Suppressor macrophage treated with lipopolysaccharide for 4 hours (primary cell): Measurements from ENCODE around the gene DCAF10.
A peak's percentile ranks its signal among the peaks of the same experiment; 100 is the strongest.
"Not testable (repeated sequence)": the region's sequence is repeated elsewhere in the genome, so short reads cannot be mapped to it uniquely, and the experiment has no call there.

Experiments used
- DNase-seq: peaks from one replicate; pipeline ENCODE4 v3.0.0-alpha.2; 2020

DCAF10 gene

DNA sequence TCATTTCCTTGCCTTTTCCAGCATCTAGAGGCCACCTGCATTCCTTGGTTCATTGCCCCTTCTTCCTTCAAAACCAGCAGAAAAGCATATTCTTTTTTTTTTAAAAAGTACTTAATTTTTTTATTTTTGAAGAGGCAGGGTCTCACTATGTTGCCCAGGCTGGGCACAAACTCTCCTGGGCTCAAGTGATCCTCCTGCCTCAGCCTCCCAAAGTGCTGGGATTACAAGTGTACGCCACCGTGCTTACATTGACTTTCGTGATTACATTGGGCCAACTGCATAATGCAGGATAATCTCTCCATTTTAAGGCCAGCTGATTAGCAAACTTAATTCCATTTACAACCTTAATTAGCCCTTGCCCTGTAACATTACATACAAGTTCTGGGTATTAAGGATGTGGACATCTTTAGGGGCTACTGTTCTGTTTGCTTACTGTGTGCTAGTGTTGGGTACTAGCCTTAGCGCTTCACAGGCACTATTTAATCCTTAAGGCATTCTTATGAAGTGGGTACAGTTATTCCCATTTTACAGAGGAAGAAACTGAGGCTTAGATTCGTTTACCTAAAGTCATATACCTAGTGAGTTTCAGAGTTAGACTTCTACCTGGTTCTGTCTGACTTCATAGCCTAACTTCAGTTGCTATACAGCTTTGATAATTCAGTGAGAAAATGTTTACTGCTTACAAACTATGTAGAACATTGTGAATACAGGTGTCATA lies 69.6 kb downstream of the DCAF10 start:
- DNase-seq = no peak

DNA sequence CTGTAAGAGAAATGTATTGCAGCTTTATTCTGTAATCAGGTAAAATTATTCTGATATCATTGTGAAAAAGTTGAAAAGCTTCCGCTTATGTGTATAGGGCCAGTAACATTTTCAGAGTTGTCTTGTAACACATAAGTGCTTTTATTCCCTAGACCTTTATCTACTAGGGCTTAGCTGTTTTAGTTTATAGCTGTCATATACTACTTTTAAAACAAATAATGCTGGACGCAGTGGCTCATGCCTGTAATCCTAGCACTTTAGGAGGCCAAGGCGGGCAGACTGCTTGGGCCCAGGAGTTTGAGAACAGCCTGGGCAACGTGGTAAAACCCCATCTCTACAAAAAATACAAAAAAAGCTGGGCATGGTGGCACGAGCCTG lies 70.2 kb downstream of the DCAF10 start:
- DNase-seq = no peak

DNA sequence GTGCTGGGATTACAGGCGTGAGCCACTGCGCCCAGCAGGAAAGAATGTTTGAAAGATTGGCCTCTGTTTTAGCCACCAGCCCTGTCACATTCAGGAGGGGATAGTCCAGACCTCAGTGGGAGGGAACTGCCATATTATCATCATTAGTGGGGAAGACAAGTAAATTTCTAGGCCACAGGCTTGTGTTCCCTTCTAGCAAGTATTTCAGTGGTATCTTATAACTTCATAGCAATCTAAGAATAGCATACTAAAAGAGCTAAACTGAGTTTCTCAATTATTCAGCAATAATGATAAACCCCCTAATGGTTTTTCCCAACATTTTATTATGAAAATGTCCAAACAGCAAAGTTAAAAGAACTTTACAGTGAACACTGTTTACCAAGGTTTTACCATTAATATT lies 73.4 kb downstream of the DCAF10 start:
- no peak for DNase-seq

DNA sequence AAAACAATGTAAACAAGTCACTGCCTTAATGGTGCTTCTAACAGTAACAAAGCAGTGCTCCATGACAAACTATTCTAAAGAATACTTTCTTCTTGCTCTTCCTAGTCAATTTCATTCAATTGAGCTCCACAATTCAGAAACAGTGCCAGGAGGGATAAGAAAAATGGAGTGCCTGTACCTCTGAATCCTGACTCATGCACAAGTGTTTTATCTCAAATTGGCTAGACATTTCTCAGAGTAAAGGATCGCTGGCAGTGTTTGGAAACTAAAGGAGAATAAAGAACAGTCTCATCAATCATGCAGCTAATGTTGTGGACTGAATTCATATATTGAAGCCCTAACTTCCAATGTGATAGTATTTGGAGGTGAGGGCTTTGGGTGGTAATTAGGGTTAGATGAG lies 75.8 kb downstream of the DCAF10 start:
- no peak for DNase-seq

DNA sequence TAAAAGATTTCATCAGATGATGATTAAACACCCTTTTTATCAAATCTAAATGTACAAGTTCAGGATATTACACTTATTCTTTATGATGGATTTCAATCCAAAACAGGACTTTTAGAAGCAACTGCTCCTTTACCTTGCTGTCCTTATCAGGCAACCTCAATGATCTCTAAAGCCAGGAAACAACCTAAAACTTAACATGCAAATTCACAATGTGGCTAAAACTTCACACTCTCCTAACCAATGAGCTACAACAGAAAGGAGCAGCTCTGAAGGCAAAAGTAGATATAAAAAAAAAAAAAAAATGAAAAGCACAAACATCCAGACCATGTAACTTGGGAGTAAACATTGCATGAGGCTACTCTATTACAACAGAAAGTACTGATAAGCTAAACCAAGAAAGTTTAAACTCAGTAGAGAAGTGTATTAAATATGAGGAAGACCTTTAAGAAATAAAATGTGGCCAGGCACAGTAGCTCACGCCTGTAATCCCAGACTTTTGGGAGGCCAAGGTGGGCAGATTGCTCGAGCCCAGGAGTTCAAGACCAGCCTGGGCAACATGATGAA lies 80.4 kb downstream of the DCAF10 start:
- DNase-seq = no peak

DNA sequence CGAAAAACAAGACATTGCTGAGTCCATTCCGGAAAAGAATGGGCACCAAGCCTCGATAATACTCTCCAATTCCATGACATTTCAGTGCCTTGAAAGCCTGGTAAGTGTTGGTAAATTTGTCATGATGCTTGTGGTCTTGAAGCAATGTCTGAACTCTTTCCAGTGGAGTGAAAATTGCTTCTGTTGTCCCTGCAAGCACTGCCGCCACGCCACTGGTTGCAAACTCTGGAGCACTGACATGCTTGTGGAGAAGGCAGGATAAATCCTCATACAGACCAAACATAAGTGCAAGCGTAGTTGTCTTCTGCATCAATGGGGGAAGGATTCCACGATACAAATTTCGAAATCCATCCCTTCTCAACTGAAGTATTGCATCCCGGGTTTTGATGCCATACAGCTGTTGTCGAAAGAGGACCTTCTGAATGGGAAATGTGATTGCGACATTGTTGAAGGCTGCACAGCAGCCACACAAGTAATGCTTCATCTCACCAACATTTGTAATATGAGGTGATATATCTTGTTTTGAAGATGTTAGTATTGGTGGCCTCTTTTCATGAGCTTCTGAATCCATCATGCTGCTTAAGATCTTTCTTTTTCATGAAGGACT lies 87.5 kb downstream of the DCAF10 start:
- DNase-seq = peak; percentile 51

DNA sequence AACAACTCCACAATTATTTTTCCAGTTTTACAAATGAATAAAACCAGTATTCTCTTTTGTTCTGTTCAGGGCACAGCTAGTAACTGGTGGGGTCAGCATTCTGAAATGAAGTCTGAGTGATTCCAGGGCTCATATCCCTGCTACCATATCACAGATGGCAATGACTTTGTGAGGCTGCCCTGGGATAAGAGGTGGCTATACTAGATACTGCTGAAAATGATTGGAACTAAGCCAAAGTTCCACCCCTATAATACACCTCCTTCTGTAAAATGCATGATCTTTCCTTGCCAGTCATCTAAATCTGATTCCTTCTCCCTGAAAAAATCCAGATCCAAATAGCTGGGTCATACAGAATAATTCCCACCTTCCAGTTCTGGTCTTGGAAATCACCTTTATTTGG lies 88.9 kb downstream of the DCAF10 start:
- DNase-seq = no peak

DNA sequence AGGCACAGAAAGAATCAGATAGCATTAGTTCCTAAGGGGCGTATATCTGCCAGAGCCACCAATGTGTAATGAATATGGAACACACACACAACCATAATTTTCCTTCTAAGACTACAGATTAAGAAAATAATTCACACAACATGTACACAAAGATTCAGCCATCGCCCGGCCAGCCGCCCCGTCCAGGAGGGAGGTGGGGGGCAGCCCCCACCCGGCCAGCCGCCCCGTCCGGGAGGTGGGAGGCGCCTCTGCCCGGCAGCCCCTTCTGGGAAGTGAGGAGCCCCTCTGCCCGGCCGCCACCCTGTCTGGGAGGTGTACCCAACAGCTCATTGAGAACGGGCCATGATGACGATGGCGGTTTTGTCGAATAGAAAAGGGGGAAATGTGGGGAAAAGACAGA lies 90.4 kb downstream of the DCAF10 start:
- not testable (repeated sequence) for DNase-seq

DNA sequence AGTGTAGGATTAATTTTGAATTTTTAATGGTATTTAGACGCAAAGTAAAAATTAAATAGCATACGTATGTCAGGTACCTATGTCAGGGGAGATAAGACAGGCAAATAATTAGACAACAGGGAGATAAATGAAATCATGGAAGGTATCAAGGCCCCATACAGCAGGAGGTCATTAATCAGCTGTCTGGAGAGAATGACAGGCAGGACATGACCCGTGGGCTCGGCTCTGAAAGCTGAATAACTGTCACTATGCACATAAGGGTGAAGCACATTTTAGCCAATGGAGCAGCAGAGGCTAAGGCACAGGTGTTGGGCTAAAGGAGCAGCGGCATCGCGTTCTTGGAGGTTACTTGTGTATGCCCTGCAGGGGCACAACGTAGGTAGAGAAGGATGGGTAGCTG lies 91.5 kb downstream of the DCAF10 start:
- DNase-seq = no peak

DNA sequence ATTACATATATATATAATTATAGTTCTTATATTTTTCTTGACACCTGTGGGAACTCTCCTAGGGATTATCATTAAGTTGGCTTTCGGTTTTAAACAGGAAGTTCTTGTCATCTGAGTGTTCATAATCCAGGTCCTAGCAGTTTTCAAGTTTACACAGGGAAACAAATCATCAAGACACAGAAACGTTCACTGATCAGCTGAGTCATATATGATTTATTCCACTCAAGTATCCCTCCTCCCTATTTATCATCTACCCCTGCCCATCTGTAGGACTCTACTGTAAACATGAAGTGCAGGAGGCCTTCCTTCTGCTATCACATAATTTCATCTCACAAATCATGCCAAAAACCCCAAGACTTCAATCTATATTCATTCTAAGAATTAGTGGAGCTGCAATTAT lies 97.1 kb downstream of the DCAF10 start:
- DNase-seq = no peak

DNA sequence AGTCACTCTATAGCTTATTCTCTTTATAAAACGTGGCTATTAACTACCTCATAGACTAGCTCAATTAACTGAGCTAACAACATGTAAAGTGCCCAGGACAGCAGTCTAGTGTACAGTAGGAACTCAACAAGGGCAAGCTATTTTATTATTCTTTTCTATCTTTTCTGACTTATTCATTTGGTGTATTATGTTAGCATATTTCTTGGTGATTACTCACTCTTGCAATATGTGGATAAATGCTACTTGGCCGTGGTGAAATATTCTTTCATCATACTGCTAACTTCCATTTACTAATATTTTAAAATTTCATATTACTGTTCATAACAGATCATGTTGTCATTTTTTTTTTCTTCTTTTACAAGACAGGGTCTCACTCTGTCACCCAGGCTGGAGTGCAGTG lies 98.4 kb downstream of the DCAF10 start:
- no peak for DNase-seq

DNA sequence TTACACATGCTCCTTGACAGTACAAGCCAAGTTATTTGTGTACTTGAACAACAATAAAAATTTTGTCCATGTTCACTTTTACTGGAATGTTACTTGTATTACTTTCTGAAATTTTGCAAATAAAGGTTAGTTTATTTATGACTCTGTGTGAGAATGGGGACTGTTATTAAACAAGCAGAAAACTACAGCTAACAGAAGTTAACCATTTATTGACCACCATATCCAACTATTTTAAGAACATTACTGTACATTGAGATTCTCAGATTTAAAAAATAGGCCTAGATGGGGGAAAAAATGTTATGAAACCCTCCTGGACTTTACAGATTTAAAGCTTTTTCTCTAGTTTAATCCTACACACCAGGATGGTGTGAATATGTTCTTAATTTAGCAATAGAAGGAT lies 101.5 kb downstream of the DCAF10 start:
- no peak for DNase-seq

DNA sequence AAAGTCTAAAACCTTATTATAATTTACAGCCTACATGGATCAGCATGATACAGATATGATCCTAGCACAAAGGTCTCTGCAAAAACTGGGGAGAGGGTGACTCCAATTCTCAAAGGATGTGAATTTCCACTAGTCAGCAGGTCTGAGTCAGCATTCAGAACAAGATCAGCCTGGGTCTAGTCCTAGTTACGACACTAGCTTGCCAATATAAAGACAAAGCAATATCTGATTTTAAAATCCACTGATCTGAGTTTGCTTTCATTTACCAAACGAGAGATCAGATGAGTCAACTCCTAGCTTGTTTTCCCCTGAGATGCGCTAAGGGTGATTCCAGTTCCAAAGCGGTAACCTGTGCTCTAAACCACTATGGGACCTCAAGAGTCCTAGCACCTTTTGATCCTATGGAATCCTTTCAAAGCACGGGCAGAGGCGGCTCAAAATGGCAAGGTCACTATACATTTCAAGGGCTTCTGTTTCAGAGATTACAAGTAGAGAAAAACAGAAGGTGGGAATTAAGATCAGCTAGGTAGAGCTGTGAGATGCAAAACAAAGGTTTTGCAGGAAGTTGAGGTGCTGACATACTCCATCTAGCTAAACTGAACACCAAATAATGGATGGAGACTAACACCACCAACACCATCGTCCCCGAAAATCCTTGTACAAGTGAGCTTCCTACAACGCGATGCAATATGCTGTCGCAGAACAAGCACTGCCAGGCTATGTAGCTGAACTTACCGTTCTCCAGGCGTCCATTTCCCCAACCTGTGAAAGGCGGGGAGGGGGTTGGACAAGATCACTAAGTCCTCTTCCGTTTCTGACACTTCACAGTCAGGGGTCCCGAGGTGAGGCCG lies 102.4 kb downstream of the DCAF10 start:
- peak; percentile 43 for DNase-seq

DNA sequence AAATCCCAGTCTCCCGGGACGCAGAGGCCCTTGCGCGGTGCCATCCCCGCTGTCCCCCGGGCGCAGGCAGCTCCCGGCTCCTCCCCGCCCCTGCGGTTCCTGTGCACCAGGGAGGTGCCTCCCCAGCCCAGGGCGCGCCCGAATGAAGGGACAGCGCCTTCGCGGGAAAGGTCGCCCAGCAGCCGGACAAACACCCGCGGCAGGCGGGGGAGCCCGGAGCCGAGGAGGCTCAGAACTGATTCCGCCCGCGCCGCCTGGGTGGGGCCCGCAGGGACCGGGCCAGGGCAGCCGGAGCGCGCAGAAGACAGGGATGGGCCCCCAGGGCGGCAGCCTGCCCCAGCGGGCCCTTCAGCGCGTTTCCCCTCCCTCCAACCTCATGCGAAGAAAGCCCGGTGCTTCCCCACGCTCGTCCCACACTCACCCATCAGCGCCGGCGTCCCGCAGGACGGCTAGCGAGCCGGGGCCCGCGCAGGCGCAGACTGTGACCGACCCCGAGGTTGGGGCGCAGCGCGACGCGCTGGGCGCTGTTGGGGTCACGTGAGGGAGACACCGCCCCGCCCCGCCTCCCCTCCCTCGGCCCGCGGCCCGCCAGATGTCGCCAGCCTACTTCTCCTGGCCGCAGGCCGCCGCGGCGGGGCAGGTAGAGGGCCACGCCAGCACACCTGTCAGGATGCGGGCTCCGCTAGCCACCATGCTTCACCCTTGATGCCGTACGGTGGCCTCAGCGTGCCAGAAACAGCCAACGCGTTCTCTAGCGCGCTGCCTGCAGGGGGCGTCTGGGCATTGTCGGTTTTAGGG lies 103.2 kb downstream of the DCAF10 start, which contains the start of gene SLC25A51:
SLC25A51 (minus strand) TSS at position 481 of the 798 bp plus-strand sequence. CDS start 15,577 bp downstream, outside the sequence.
- DNase-seq = peak; percentile 94

DNA sequence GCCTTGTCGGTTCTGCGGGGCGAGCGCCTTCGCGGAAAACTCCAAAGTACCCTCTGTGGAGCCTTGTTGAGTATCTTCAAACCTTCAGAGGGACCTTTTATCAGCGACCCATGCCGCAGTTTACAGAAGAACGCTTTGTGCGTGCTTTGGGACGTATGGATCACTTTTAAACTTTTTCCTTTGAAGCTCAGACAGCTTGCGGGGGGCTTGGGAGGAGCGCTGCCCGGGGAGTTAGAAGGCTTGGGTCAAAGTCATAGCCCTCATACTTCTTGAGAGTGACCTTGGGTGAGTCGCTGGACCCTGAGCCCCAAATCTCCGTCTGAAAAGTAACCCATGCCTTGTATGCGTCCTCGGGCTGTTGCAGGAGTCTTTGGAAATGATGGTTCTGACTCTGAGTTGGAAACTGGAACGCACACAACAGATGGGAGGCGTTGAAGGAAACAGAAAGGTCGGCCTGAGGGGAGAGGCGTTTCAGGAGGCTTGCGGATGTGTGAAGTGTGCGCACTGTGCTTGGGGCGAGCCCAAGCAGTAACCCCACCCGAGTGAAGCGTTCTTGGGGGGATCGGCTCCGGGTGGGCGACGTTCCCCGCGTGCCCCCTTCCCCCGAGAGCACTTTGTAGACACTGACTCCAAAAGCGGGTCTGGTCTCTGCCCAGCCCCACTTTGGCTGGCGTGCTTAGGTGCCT lies 104.0 kb downstream of the DCAF10 start:
- DNase-seq = peak; percentile 19

DNA sequence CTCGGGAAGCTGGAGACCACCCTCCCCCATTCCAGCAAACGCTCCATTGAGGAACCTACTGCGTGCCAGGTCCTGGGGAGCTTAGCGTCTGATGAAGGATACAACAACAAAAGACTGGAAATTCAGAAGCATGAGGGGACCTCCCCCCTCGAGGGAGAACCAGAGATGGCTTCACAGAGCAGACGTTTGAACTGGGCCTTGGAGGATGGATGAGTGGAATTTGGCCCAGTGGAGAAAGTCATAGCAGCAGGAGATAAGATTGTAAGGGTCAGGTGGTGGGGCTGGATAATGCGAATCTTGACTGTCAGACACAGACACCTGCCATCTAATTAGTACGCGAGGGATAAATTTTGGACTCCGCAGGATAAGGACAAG lies 104.5 kb downstream of the DCAF10 start:
- no peak for DNase-seq

DNA sequence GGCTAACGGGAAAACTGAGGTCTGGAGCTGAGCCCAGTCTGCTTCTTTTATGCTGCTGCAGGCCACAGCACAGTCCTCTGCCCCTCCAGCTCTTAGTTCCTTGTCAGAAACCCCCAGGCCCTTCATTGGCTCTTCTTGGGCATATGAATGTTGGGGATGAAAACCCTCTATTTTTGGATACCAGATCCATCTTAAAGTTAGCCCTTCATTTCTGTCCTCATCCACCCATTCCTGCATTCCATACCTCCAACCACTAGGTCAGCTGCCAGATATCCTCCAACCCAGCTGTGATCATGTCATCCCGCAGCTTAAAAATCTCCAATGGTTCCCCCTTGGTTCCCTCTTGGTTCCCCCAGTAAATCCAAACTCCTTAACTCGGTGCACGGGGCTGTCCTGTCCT lies 105.2 kb downstream of the DCAF10 start:
- no peak for DNase-seq

DNA sequence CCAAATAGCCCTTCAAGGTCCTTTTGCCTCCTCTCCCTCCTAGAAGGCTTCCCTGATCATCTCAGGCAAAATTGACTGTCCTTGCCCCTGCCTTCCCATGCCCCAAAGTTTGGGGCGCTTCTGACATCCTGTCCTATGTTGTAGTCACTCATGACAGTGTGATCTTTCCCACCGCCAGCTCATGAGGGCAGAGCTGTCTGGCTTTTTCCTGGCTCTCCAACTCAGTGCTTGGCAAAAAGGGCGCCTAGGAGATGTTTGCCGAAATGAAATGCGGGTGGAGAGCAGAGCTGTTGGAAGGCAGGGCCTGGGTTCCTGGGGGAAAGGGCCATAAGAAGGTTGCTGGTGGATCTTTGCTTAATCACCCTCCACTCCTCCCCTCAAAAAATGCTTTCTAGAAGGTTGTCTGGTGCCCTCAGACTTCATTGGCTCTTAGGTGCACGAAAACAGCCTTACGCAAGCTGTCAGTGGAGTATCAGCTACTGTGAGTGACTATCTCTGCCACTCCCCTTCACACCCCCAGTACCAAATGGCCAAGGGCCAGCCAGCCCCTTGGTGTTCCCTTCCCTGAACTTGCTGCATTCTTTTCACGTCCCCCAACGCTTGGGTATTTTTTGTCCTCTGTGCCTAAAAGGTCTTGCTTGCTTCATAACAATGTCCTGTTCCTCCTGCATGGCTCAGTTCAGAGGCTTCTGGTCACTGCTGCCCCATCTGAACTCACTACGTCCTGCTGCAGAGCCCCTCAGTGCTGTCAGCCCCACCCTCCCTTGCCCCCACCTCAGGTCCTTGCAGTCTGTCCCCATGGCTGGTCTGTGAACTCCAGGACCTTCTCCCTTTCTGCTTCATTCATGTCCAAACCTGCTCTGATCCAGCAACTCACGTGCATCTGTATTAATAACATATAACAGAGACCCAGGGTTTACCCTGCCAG lies 106.0 kb downstream of the DCAF10 start:
- no peak for DNase-seq

DNA sequence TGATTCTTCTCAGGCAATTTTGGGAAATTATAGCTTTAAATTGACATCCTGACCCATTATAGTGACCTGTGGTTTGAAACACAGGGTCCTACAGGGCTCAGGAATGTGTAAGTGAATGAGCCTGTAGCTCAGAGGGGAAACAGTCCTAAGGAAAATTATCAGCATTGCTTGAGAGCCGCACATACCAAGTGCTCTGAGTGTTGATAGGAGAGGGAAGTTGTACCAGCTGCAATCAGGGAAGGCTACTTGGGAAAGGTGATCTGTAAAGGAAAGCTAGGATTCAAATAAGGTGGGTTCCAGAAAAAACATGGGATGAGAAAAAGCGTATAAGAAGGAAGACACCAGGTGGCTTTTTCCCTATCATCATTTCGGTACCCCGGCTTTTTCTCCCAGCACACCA lies 107.7 kb downstream of the DCAF10 start:
- DNase-seq = no peak

DNA sequence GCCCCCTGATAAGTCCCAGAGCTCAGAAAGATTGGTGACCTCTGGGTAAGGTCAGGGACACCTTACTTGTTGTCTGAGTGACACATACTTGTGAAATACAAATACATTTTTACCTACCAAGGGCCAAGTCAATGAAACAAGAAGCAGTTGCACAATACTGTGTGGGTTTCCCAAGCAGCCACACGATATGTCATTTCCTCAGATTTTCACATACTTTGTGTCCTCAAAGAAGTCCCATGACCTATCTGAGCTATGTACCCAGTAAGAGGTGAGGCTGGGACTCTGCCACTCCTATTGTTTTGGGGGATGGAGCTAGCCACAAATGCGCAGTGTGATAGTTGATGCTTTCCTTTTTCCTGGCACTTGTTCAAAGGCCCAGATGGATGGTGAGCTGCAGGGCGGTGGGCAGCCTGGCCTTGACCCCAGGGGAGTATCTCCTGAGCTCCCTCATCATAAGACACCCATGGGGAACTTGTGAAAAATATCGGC lies 108.1 kb downstream of the DCAF10 start:
- DNase-seq = peak; percentile 87

DNA sequence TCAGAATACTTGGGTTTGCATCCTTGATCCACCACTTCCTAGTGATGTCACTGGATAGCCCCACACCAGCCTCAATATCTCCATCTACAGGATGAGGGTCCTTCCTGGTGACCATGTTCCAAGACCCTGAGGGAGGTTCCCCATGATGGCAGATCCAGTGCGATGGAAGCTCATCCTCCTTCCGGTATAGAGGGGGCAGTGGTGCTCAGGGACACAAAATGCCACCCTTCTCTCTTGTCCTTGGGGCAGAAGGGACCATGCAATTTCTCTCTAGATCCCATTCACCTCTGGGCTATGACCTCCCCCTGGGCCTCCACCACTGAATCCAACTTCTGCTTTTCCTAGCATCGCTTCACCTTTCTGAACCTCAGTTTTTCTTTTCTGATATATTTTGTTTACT lies 108.7 kb downstream of the DCAF10 start:
- DNase-seq = no peak
